GM20000 (cell line): ENCODE measurements around the gene FAM50A.

Experiments
- DNase-seq: peaks from one replicate; pipeline ENCODE4 v3.0.0; 2012; ENCODE audit warnings: low spot score
- TF ChIP-seq, protein P1 (sequence below): IDR thresholded peaks from 2 replicates; pipeline ENCODE4 v1.5.1; 2012; ENCODE audit warnings: mild to moderate bottlenecking, control low read depth; ENCODE audit errors: extremely low read depth, missing control alignments

FAM50A gene

DNA sequence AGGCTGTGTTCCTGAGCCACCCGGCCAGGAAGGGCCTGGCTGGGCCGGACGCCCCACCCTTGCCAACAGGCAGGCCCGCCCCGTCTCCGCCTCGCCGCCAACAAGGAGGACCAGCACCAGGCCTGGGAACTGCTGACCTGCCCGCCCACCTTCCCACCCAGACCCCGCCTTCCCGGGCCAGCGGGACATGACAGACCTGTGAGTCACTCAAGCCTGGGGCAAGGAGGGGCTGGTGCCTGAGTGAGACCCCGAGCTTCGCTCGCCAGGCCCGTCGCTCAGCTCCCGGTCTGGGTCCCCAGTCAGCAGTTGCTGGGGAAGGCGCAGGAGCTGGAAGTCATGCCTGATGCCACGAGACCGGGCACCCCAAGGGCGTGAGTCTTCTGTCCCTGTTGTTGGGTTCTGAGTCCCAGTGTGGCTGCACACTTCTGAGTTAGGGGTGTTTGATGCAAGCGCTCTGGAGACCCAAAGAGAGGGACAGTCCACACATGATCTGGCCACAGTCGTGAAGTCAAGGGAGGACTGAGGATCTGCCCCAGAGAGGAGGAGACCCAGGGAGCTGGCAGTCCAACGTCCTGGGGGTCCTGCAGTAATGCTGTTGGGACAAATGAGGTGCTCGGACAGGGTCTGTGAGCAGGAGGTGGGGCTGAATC, 34.6 kb upstream of the FAM50A start, which contains the start of gene DNASE1L1:
Gene DNASE1L1, minus strand, starts transcription at position 33 of the 650 bp plus-strand sequence. CDS start 3,686 bp downstream, outside the sequence.
- TF ChIP-seq, protein P1, sequence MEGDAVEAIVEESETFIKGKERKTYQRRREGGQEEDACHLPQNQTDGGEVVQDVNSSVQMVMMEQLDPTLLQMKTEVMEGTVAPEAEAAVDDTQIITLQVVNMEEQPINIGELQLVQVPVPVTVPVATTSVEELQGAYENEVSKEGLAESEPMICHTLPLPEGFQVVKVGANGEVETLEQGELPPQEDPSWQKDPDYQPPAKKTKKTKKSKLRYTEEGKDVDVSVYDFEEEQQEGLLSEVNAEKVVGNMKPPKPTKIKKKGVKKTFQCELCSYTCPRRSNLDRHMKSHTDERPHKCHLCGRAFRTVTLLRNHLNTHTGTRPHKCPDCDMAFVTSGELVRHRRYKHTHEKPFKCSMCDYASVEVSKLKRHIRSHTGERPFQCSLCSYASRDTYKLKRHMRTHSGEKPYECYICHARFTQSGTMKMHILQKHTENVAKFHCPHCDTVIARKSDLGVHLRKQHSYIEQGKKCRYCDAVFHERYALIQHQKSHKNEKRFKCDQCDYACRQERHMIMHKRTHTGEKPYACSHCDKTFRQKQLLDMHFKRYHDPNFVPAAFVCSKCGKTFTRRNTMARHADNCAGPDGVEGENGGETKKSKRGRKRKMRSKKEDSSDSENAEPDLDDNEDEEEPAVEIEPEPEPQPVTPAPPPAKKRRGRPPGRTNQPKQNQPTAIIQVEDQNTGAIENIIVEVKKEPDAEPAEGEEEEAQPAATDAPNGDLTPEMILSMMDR = no peak
- DNase-seq = peak; percentile 78

DNA sequence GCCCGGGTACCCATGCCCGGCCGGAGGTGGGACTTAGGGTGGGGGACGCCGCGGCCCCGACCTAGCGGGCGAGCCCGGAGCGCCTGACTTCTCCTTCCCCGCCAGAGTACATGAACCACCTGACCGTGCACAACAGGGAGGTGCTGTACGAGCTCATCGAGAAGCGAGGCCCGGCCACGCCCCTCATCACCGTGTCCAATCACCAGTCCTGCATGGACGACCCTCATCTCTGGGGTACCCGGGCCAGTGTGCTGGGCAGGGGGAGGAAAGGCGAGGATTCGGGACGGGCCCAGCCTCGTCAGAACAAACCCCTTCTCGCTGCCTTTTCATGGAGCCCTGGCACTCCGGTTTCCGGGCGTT, 32.0 kb upstream of the FAM50A start:
- DNase-seq = peak; percentile 75
- TF ChIP-seq, protein P1 = no peak

DNA sequence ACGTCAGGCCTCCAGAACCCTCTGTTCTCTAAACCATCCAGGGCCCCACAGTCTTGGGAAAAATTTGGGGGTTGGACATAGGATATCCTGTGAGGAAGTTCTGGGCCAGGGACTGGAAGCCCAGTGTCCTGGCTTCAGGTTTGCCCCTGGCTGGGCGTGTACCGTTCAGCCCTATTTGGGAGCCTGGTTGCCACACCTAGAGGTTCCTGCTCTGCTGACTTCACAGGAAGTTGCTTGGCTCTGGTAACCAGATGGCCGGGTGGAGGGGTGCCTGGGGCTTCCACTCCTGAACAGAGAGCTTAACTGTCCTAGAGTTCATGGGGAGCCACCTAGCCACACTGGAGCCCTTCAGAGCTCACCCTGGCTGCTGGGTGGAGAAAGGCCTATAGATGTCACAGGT, 31.5 kb upstream of the FAM50A start:
- TF ChIP-seq, protein P1 = no peak
- DNase-seq = peak; percentile 18

DNA sequence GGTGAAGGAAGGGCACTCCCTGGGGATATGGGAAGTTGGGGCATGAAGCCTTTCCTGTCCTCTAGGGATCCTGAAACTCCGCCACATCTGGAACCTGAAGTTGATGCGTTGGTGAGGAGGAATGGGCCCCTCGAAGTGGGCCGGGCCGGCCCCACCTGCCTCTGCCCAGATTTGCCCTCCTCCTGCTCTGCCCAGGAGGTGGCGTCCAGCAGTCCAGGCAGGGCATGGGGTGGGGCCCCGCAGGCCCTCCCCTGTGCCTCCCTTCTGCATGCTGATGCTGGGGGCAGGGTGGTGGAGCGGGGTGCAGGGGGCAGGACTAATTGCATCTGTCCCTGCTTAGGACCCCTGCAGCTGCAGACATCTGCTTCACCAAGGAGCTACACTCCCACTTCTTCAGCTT, 30.8 kb upstream of the FAM50A start:
- no peak for DNase-seq
- TF ChIP-seq, protein P1 = no peak

DNA sequence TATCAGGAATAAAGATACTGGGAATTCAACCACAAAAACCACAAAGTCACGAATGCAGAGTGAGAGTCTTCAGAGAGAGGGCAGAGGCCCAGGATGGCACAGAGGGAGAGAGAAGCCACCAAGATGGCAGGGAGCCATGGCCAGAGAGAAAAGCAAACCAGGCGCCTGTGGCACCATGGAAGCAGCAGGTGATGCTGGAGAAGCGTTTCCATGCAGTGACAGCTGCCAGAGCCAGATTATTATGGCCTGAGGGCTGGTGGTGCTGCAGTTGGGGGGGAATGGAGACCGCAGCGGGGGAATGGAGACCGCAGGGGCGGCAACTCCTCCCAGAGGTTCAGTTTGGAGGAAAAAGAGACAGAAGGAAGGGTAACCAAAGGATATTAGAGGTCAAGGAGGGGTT, 26.8 kb upstream of the FAM50A start:
- DNase-seq = no peak
- TF ChIP-seq, protein P1 = no peak

DNA sequence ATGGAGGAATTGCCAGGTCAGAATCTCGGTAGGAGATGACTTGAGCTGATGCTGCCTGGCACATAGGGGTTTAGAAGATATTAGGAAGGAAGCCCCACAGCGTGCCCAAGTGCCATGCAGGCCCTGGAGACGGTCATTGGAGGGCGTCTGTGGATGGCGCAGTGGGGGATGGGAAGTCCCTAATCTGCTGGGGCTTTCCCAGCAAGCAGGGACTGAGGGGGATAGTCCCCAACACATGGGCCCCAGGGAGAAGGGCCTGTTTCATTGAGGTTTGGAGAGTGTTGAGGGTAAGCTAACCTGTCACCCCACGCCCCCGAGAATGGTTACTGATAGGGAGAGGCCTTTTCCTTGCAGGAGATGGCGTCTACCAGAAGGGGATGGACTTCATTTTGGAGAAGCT, 24.8 kb upstream of the FAM50A start:
- DNase-seq = no peak
- TF ChIP-seq, protein P1 = no peak

DNA sequence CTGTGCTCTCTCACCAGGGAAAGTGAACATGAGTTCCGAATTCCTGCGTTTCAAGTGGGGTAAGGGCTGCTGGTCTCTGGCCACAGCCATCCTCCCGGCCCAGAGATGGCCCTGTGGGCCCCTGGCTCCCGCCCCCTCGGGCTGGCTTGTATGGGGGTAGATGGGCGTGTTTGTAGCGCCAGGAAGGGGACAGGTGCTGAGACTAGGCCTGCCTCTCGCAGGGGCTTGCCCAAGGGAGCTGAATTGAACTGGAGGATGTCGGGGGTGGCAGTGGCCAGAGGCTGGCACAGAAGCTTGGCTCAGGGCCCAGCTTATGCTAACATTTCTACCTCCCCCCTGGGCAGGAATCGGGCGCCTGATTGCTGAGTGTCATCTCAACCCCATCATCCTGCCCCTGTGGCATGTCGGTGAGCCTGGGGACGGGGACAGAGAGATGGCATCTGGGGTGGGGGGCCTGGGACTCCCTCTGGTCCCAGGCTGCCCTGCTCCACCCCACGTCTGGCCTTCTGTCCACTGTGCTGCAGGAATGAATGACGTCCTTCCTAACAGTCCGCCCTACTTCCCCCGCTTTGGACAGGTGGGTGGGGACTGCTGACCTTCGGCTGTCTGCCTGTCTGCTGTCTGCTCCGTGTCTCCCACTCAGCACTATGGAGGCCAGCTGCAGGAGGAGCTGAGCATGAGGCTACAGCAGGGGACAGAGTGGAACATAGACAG, 24.1 kb upstream of the FAM50A start:
- DNase-seq = no peak
- TF ChIP-seq, protein P1 = no peak
